Sciatic nerve (tissue), 2 donors: ENCODE results near the gene BRME1. TPM values are rescaled to one million over a fixed set of nuclear protein-coding genes. Genes with fewer than 3 reads are reported as not detected.

ENCODE experiments used
- ATAC-seq: fragments of 200-7000 bp; cut with Tn5 transposase; one replicate; pipeline ENCODE4 v1.9.1; 2020; ENCODE audit warnings: mild to moderate bottlenecking, moderate library complexity
- DNase-seq: peaks from one replicate; pipeline ENCODE4 v3.0.0-alpha.2; 2020; ENCODE audit warnings: low spot score
- intact Hi-C: fragments of 100-400 bp; cut with DNase I; formaldehyde crosslinking; loops from one replicate; pipeline ENCODE4 v1.14.2; 2022
- total RNA-seq: library from RNA; stranded (reverse); fragmentation: NEBNext Ultra II Directional; extraction: Animal tissue kit (Norgen Biotek cat#: 25700); gene quantifications from one replicate; pipeline ENCODE4 v1.2.1, GENCODE V29; 2021
- donor health status: DM: no; HTN: no; CAD: no.
- donor health status: DM: no; HTN: no; CAD: no.

The BRME1 gene
- 3.4 TPM for total RNA-seq

DNA sequence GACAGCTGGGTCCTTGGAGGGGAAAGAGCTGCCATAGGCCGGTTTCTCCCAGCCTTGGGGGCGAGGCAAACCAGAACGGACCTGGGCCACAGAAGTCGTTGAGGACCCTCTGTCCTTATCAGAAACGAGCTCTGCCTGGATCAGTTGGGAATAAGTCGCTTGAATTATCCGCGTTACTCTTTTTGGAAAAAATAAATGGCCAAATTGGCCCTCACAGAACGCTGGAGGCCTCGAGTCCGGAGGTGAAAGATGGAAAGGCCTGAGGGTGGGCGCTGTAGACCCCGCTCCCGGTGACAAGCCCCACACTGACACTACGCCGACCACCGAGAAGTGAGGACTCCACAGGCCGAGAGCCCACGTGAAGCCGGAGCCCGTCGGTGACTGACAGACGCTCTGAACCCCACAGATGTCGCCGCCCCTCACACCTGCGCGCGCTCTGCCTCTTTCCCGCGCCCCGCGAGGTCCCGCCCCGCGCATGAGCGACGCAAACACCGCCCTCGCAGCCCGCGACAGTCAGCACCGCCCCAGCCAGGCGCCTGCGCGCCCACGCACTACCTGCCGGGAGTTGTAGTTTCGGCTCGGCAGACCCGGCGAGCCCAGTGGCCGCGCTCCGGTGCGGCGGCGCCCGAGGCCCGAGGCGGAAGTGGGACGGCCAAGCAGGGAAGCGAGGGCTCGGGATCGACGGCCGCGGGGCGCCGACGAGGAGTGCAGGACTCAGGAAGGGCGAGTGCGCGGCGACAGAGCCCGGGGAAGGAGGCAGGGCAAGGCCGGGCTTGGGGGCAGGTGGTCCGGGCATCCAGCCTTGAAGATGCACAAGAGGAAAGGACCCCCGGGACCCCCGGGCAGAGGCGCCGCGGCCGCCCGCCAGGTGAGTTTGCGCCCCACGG is at the start of gene BRME1, which contains the start of gene CC2D1A:
BRME1 (minus strand) TSS at position 484 of the 887 bp plus-strand sequence. CDS start 1,225 bp downstream, outside the sequence.
CC2D1A (plus strand) TSS at position 568 of the 887 bp plus-strand sequence; CDS start at position 809, 241 bp downstream.
- ATAC-seq (peak; percentile 97), DNase-seq (peak; percentile 96)
- intact Hi-C loops = no loop called here

DNA sequence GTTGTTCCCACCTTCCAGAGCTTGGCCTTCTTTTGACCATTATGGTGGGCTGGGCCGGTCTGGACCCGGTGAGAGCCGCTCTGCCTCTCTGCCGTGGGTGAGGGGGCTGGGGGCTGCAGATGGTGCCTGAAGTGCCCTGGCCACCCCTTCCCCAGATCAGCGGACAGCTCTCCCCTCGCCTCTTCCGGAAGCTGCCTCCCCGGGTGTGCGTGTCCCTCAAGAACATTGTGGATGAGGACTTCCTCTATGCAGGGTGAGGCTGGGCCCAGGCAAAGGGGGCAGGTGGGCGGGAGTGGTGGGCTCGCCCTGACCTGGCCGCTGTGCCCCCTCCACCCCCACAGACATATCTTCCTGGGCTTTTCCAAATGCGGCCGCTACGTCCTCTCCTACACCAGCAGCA is 48.3 kb upstream of the BRME1 start:
- intact Hi-C loops = no loop called here
- ATAC-seq = no peak
- no peak for DNase-seq

DNA sequence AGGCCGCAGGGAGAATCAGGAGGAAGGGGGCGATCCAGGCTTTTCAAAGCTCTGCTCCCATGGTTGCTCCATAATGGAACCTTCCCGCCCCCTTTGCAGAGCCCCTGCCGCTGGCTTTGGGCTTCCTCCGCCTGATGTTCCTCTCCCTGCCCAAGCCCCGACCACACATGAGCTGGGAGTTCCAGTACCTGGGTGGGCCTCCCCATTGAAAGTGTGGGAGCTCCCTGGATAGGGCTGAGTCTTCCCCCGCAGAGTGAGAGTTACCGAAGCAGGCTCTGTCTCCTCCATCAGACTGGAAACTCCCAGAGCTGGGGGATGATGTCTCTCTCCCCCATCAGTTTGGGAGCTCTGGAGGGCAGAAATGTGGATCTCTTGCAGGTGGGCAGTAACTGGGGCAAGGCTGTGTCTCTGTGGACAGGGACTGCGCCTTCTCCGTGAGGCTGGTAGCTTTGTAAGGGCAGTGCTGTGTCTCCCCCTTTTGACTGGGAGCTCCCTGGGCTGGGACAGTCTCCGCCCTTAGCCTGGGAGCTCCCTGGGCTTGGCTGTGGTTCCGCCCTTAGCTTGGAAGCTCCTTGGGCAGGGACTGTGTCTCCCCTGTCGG is 47.1 kb upstream of the BRME1 start:
- intact Hi-C loops = no loop called here
- no peak for DNase-seq
- peak; percentile 48 for ATAC-seq

DNA sequence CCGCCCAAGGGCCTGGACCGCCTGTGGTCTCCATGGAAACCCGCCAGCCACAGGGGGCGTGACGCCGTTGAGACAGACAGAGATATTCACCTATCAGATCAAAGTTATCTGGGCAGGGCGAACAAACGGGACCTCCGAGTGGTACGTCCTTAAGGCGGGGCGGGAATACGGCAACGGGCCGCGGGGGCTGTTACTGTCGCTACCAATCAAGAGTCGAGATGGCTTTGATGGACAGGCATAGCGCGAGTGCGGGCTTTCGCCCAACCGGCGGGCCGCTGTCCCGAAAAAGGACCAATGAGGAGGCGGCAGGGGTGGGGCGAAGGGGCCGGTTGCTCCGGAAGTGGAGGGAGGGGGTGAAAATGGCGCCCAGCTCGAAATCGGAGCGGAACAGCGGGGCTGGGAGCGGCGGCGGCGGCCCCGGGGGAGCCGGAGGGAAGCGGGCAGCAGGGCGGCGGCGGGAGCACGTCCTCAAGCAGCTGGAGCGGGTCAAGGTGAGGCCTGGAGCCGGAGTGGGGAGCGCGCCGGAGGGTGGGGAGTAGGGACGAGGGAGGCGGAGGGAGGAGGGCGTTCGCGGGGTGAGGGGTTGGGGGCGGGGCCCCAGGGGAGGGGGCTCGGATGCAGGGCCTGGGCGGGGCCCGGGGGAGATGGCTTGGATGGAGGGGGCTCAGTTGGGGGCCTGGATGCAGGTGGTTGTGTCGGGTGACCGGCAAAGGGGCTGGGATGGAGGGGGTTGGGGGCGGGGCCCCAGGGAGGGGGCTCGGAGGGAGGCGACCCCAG is 46.4 kb upstream of the BRME1 start, which contains the start of gene DCAF15:
DCAF15 (plus strand) TSS at position 356 of the 777 bp plus-strand sequence; CDS start at position 360, 4 bp downstream.
- peak; percentile 99 for ATAC-seq
- DNase-seq = peak; percentile 99
- intact Hi-C loops = no loop called here

DNA sequence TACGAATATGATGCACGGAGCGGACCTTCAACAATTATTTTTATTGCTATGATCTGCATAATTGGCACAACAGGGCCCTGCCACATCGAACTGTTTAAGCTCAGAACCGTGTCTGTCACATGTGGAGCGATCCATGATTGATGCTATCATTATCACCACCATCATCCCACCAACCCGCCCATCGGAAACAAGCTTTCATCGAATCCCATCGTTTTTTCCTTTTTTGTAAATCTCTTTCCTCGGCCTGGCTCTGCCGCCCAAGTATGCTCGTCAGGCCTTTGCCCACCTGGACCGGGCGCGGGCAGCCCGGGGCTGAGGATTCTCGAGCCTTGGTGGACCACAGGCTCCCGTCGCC is 45.9 kb upstream of the BRME1 start:
- no peak for ATAC-seq
- intact Hi-C loops = no loop called here
- no peak for DNase-seq

DNA sequence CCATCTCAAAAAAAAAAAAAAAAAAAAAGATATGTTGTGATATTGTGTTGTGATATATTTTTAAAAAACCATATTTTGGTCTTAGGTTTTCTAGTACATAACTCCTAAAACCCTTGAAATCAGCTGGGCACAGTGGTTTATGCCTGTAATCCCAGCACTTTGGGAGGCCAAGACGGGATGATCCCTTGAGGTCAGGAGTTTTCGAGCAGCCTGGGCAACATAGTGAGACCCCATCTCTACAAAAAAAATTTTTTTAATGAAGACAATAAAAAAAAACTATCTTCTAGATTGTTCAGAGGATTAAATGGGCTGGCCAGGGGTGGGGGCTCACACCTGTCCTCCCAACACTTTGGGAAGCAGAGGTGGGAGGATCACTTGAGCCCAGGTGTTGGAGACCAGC is 45.1 kb upstream of the BRME1 start:
- no peak for ATAC-seq
- intact Hi-C loops = no loop called here

DNA sequence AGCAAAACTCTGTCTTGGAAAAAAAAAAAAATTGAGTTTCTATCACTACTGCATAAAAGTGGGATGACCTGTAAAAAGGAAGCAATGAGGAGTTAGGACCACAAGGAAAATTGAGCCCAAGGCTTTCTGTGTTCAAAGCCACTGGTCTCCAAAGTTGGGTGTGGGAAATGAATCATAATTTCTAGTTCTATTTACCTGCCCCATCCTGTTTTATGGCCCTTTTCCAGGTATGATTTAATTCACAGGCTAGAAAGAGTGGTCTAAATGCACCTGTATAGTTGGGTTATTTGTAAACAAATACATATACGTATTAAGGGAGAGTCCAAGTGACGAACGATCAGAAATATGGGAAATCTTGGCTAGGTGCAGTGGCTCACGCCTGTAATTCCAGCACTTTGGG is 40.5 kb upstream of the BRME1 start:
- intact Hi-C loops = no loop called here
- no peak for ATAC-seq

More for the DNA sequence above, 45.1 kb upstream of the BRME1 start:
- DNase-seq = no peak

DNA sequence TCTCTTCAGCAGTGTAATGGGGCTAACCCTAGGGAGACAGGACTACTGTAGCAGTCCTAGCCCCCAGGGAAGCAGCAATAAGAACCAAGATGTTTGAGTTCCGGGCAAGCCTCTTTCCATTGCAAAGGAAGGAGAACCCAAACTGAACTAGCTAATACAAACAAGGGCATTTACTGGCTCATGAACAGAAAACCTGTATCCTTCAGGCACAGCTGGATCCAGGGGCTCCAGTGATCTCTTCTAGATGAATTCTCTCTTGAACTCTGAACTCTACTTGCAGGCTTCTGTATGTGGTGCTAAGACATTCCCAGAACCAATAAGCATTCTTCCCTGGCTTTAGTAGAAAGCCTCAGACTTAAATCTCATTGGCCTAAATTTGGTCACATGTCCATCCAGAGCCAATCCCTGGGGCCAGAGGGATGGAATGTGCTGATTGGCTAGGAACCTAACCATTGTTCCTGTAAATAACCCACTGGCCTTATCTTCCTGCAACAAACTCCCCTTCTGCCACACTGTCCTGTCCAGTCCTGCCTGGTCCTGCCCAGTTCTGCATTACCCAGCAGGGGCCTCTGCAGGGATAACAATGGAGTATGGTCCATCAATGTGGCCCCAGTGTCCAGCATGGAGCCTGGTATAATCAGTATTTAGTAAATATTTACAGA is 36.2 kb upstream of the BRME1 start:
- DNase-seq = no peak
- no peak for ATAC-seq
- intact Hi-C loops = no loop called here

More for the DNA sequence above, 40.5 kb upstream of the BRME1 start:
- DNase-seq = no peak

DNA sequence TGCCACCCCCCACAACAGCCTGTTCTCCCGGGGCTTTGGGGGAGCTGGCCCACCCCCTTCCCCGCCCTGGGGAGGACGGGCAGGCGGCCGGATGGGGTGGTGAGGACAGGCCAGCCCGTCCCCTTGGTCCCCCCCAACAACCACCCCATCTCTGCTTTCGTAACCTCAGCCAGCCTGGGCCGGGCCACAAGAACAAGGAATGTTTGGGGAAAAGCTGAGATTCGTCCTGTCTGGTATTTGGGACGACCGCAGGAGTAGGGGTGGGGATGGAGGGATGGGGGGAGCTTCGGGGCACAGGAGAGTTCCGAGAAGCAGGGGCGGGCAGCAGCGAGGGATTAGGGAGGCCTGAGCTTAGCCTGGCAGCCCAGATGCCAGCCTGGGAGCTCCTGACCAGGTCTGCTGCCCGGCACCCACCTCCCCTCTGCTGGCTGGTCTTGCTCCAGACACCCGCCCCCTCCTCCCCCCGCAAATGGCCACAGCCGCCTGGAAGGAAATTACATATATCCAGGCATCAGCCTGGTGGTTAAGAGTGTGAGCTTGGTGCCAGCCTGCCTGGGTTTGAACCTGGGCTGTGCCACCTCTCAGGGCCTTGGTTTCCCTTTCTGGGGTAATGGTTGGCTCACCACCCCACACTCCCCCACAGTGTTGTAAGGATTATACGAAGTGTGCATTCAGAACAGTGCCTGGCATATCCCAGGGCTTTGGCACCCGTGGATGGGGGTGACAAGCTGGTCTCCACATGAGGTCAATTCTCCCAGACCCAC is 32.6 kb upstream of the BRME1 start, which contains the start of gene PODNL1:
PODNL1 (minus strand) TSS at position 117 of the 764 bp plus-strand sequence. CDS start 236 bp downstream, outside the sequence.
- intact Hi-C loops = no loop called here
- ATAC-seq = peak; percentile 94
- DNase-seq = no peak

DNA sequence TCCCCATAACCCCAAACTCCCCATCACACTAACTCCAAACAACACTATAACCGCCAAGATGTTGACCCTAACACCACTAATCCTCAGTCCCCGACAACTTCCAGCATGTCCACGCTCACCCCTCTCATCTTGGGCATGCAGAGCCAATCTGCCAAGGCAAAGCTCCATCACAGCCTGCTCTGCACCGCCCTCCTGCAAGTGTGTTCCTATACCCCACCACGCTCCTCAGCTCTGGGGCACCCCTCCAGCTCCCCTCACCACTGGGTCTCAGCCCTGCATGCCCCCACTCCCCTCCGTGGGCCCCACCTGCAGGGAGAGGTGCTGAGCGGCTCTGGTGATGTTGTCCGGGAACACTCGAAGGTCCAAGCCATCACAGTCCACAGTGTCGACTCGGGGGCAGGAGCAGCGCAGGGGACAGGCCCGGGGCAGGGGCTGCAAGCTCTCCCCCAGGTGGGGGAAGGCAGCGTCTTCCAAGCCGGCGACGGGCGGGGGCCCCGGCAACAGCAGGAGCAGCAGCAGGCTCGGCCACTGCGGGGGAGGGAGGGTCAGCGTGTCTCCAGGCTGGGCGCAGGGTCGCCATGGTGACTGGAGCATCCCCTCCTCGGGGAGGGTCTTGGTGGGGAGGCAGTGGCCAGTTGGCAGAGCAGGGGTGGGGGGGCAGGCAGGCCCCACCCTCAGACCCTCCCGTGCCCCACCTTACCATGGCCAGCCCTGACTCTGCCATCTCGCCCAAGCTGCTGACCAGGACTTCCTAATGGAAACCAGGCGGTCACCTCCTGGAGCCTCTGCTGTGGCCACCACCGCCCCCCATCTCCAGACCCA is 31.8 kb upstream of the BRME1 start:
- no peak for DNase-seq
- ATAC-seq = peak; percentile 4
- intact Hi-C loops = no loop called here

DNA sequence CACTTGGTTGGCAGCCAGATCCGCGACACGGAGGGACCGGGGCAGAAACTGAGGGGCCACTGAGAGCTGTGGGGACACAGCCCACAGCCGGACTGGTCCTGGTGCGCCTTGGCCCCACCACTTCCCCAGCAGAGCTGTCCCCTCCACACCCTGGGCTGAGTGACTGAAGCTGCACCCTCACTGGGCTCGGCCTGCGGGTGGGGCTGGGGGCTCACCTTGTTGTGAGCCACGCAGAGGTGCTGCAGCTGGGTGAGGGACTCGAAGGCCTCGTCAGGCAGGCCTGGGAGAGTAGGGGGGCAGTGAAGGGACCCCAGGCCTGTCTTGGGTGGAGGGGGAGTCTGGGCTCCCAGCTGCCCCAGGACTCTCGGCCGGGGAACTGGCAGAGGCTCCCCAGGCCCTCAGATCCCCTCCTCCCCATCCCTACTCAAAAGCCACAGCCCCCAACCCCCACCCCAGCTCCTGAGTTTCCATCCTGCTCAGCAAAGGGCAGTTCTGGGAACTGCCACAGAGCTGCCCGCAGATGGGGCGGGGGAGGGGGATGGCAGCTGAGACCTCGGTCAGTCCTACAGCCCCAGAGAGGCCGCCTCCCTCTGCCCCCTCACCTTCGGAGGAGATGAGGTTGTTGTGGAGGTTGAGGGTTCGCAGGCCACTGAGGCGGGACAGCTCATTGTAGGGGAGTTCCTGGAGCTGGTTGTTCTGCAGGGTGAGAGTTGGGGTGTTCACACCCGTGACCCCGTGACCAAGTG is 30.0 kb upstream of the BRME1 start:
- intact Hi-C loops = no loop called here
- DNase-seq (no peak), ATAC-seq (no peak)

DNA sequence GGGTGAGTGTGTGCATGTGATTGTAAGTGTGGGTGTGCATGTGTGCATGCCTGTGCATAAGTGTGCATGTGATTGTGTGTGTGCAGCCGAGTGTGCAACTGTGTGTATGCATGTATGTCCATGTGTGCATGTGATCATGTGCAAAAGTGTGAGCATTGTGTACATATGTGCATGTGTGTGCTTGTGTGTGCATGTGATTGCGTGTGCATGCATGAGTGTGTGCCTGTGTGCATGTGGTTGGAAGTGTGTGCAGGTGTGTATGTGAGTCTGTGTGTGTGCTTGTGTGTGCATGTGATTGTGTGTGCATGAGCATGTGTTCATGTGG is 28.8 kb upstream of the BRME1 start:
- intact Hi-C loops = no loop called here
- DNase-seq (no peak), ATAC-seq (no peak)

DNA sequence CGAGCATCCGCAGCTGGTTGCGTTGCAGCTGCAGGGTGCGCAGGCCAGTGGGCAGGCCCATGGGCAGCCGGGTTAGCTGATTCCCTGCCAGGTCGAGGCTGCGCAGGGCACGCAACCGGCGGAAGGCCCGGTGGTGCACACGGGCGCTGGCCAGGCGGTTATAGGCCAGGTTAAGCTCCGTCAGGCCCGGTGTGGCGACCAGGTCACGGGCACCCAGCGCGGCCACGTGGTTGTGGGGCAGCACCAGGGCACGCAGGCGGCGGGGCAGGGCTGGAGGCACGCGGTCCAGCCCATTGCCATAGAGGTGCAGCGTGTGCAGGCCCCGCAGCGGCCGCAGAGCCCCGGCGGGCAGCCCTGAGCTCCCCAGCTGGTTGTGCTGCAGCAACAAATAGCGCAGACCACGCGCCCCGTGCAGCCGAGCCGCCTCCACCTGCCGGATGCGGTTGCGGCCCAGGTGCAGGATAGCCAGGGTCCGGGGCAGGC is 27.0 kb upstream of the BRME1 start:
- ATAC-seq (no peak), DNase-seq (no peak)
- intact Hi-C loops = no loop called here

DNA sequence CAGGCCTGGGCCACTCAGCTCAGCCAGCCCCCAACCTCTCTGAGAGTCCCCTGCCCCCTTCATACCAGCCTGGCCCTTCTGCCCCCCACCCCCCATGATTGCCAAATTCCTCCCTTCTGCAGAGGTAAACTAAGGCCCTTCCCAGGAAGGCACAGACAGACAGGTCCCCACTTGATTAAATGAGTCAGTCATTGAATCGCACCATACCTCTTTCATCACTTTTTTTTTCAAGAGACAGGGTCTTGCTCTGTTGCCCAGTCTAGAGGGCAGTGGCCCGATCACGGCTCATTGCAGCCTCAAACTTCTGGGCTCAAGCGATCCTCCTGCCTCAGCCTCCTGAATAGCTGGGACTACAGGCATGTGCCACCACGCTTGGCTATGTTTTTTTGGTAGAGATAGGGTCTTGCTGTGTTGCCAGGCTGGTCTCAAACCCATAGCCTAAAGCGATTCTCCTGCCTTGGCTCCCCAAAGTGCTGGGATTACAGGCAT is 26.3 kb upstream of the BRME1 start:
- intact Hi-C loops = no loop called here

DNA sequence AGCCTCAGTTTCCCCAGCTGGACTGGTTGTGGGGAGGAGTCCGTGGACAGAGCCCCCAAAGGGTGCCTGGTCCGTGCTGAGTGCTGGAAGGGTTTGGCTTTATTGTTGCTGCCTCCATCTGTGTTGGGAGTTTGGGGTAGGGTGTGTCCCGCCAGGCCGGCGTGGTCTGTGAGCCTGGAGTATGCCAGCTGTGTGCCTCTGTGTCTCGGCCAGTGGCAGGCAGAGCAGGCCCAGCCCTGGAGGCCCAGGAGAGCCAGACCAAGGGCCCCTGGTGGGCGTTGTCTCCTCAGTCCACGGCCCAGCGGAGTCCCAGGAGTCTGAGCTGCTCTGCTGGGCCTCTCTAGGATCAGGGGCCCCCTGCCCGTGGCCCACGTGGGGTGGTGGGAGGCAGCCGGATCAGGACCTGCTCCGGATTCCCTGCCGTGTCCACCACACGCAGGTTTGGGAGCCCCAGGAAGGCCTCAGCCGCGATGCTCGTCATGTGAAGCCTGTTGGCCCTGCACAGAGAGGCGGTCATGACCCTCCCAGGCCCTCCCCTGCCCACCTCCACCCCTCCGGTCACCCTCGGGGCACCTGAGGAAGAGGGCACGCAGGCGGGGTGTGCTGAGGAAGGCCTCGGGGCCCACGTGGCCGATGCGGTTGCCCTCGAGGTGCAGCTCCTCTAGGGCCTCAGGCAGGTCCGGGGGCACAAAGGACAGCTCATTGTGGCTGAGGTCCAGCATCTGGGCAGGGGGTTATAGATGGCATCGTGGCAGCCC is 25.7 kb upstream of the BRME1 start:
- intact Hi-C loops = no loop called here
- ATAC-seq = peak; percentile 27
- DNase-seq = no peak

More for the DNA sequence above, 26.3 kb upstream of the BRME1 start:
- ATAC-seq = no peak
- no peak for DNase-seq

DNA sequence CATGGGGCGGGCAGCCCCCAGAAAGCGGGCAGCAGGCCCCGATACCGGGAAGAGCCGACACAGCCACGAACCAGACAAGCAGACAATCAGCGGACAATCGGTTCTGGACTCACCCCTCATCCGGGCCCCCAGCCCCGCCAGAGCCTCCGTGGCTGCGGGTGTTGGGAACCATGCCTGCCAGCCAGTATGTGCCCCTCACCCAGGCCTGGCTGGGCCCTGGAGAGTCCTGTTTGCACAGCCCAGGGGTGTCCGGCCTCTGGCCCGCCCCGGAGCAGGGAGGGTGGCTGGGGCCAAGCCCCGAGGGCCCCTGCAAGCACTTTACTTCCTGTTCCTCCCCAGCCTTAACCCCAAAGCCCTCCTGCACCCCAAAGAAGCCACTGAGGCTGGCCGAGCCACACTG is 24.5 kb upstream of the BRME1 start:
- DNase-seq = no peak
- ATAC-seq = peak; percentile 51
- intact Hi-C loops = no loop called here
